ENCODE results near the gene MGAT2.

Gene MGAT2

GRCh38 chr14:49579841-49580240 lies 40.8 kb upstream of the MGAT2 start:
- Histone ChIP-seq H4K20me1 (ENCODE audit: control insufficient read depth, insufficient read depth, low read depth, low read length) (peaks cover 25% of the 10 kb centered on the region), H3K4me2 (ENCODE audit: low read length) (no peak overlapping the region), H3K27ac (ENCODE audit: low read depth, low read length) (no peak overlapping the region), H3K79me2 (ENCODE audit: control insufficient read depth, low read length) (peaks cover 67% of the 10 kb centered on the region), H3K36me3 (ENCODE audit: control insufficient read depth, low read length) (peaks cover 85% of the 10 kb centered on the region), H3K27me3 (ENCODE audit: control insufficient read depth, low read length) (no peaks in the 10 kb centered on the region), H3K4me3 (ENCODE audit: low read length) (no peak overlapping the region), H3K9me3 (ENCODE audit: control insufficient read depth, insufficient read depth, low read length) (no peaks in the 10 kb centered on the region), H3K9me2 (replicated peaks; ENCODE audit: control insufficient read depth, low read length) (no peaks in the 10 kb centered on the region), H3K4me1 (ENCODE audit: control insufficient read depth, low read length) (peaks cover 25% of the 10 kb centered on the region), H3F3A (ENCODE audit: control insufficient read depth, insufficient read depth) (peaks cover 57% of the 10 kb centered on the region)
- no peak for TF ChIP-seq CTCF (IDR thresholded peaks at IDR 0.05; ENCODE audit: low read depth, low read length, poor library complexity, severe bottlenecking)
- TF ChIP-seq EZH2phosphoT487 (IDR thresholded peaks at IDR 0.05; ENCODE audit: borderline replicate concordance, low read length) = no peak

- peaks cover 25% of the 10 kb centered on the region for H3K4me1 ChIP-seq (ENCODE audit: control insufficient read depth, low read length)
- H3K79me2 ChIP-seq (ENCODE audit: control insufficient read depth, low read length) = peaks cover 82% of the 10 kb centered on the region
- no peak overlapping the region for H3K4me3 ChIP-seq (ENCODE audit: low read length)
- H3K36me3 ChIP-seq (ENCODE audit: control insufficient read depth, low read length) = peaks cover 89% of the 10 kb centered on the region
- H3K27me3 ChIP-seq (ENCODE audit: control insufficient read depth, low read length) = no peaks in the 10 kb centered on the region
- 0 out of 2 replicates have a peak overlapping the region, but pooled peaks have one; percentile 49 for H3K4me2 ChIP-seq (ENCODE audit: low read length)
- peaks cover 60% of the 10 kb centered on the region for H3F3A ChIP-seq (ENCODE audit: control insufficient read depth, insufficient read depth)
- H3K27ac ChIP-seq (ENCODE audit: low read depth, low read length) = no peak overlapping the region
- TF ChIP-seq EZH2phosphoT487 (IDR thresholded peaks at IDR 0.05; ENCODE audit: borderline replicate concordance, low read length) = no peak
- TF ChIP-seq CTCF (IDR thresholded peaks at IDR 0.05; ENCODE audit: low read depth, low read length, poor library complexity, severe bottlenecking) = no peak
- no peaks in the 10 kb centered on the region for H3K9me2 ChIP-seq (replicated peaks; ENCODE audit: control insufficient read depth, low read length)
- H4K20me1 ChIP-seq (ENCODE audit: control insufficient read depth, insufficient read depth, low read depth, low read length) = peaks cover 30% of the 10 kb centered on the region
- H3K9me3 ChIP-seq (ENCODE audit: control insufficient read depth, insufficient read depth, low read length) = no peaks in the 10 kb centered on the region
These were observed 39.1 kb upstream of the MGAT2 start for GRCh38 chr14:49581209-49582112.

- TF ChIP-seq CTCF (IDR thresholded peaks at IDR 0.05; ENCODE audit: low read depth, low read length, poor library complexity, severe bottlenecking) (no peak), EZH2phosphoT487 (IDR thresholded peaks at IDR 0.05; ENCODE audit: borderline replicate concordance, low read length) (no peak)
- H3K4me3 ChIP-seq (ENCODE audit: low read length) = no peak overlapping the region
- H3K79me2 ChIP-seq (ENCODE audit: control insufficient read depth, low read length) = peaks cover 82% of the 10 kb centered on the region
- H3K4me1 ChIP-seq (ENCODE audit: control insufficient read depth, low read length) = peaks cover 30% of the 10 kb centered on the region
- H3K9me3 ChIP-seq (ENCODE audit: control insufficient read depth, insufficient read depth, low read length) = no peaks in the 10 kb centered on the region
- H3K27ac ChIP-seq (ENCODE audit: low read depth, low read length) = no peak overlapping the region
- H3K9me2 ChIP-seq (replicated peaks; ENCODE audit: control insufficient read depth, low read length) = no peaks in the 10 kb centered on the region
- peaks cover 80% of the 10 kb centered on the region for H3K36me3 ChIP-seq (ENCODE audit: control insufficient read depth, low read length)
- H3K4me2 ChIP-seq (ENCODE audit: low read length) = peak overlapping the region; percentile 49
- peaks cover 30% of the 10 kb centered on the region for H4K20me1 ChIP-seq (ENCODE audit: control insufficient read depth, insufficient read depth, low read depth, low read length)
- no peaks in the 10 kb centered on the region for H3K27me3 ChIP-seq (ENCODE audit: control insufficient read depth, low read length)
- H3F3A ChIP-seq (ENCODE audit: control insufficient read depth, insufficient read depth) = peaks cover 65% of the 10 kb centered on the region
These were observed 38.3 kb upstream of the MGAT2 start for GRCh38 chr14:49582113-49582977.

Measured in DOHH2 (cell line).